Mononuclear cell (primary cell): ENCODE data around the gene NTN3. TPM values are rescaled to one million over a fixed set of nuclear protein-coding genes. Genes with fewer than 3 reads are reported as not detected.

Source experiments
- total RNA-seq: library from RNA; depleted of rRNA; stranded (reverse); fragments of >200 nt; gene quantifications from one replicate; pipeline ENCODE4 v1.2.3, GENCODE V29; 2012

NTN3 gene
- total RNA-seq, 1 donor, result not detected

Other genes starting within 250 kb of the NTN3 start
- 14.0 TPM for gene E4F1, start 247.7 kb upstream of the NTN3 start, total RNA-seq
- 0.21 TPM for gene DNASE1L2, start 234.9 kb upstream of the NTN3 start, total RNA-seq
- gene ECI1, start 219.7 kb upstream of the NTN3 start, total RNA-seq, result 10.5 TPM
- 156 TPM for gene RNPS1, start 203.2 kb upstream of the NTN3 start, total RNA-seq
- gene ABCA3, start 130.6 kb upstream of the NTN3 start, total RNA-seq, result 1.9 TPM
- gene CCNF, start 41.9 kb upstream of the NTN3 start, total RNA-seq, result 1.2 TPM
- not detected for gene TEDC2, start 11.2 kb upstream of the NTN3 start, total RNA-seq
- 2.1 TPM for gene TBC1D24, start 3.8 kb downstream of the NTN3 start, total RNA-seq
- gene ATP6V0C, start 42.7 kb downstream of the NTN3 start, total RNA-seq, result 61.2 TPM
- 49.7 TPM for gene AMDHD2, start 49.1 kb downstream of the NTN3 start, total RNA-seq
- gene CEMP1, start 60.1 kb downstream of the NTN3 start, total RNA-seq, result 0.10 TPM
- gene PDPK1, start 66.7 kb downstream of the NTN3 start, total RNA-seq, result 36.9 TPM
- gene KCTD5, start 211.2 kb downstream of the NTN3 start, total RNA-seq, result 17.7 TPM
- gene PRSS27, start 248.9 kb downstream of the NTN3 start, total RNA-seq, result 0.10 TPM